Measurements from ENCODE around the gene FKBP15.

Gene FKBP15

DNA sequence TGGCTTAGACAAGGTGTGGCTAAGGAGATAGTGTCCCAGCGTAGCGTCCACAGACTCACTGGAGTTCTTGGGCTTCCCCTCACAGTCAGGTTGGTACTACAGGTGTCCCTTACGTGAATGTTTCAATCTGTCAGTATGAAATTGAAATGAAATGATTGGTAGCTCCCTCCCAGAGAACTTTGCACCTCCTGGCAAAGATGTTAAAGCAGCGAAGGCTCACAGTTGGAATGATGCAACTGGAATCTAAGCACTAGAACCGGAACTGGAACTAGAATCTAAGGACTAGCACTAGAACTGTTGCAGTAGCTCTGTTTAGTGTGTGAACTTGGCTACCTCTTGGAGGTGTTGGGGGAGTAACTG lies 1.4 kb upstream of the FKBP15 start:
- TF ChIP-seq, protein P1, sequence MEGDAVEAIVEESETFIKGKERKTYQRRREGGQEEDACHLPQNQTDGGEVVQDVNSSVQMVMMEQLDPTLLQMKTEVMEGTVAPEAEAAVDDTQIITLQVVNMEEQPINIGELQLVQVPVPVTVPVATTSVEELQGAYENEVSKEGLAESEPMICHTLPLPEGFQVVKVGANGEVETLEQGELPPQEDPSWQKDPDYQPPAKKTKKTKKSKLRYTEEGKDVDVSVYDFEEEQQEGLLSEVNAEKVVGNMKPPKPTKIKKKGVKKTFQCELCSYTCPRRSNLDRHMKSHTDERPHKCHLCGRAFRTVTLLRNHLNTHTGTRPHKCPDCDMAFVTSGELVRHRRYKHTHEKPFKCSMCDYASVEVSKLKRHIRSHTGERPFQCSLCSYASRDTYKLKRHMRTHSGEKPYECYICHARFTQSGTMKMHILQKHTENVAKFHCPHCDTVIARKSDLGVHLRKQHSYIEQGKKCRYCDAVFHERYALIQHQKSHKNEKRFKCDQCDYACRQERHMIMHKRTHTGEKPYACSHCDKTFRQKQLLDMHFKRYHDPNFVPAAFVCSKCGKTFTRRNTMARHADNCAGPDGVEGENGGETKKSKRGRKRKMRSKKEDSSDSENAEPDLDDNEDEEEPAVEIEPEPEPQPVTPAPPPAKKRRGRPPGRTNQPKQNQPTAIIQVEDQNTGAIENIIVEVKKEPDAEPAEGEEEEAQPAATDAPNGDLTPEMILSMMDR (IDR thresholded peaks at IDR 0.05) = no peak

DNA sequence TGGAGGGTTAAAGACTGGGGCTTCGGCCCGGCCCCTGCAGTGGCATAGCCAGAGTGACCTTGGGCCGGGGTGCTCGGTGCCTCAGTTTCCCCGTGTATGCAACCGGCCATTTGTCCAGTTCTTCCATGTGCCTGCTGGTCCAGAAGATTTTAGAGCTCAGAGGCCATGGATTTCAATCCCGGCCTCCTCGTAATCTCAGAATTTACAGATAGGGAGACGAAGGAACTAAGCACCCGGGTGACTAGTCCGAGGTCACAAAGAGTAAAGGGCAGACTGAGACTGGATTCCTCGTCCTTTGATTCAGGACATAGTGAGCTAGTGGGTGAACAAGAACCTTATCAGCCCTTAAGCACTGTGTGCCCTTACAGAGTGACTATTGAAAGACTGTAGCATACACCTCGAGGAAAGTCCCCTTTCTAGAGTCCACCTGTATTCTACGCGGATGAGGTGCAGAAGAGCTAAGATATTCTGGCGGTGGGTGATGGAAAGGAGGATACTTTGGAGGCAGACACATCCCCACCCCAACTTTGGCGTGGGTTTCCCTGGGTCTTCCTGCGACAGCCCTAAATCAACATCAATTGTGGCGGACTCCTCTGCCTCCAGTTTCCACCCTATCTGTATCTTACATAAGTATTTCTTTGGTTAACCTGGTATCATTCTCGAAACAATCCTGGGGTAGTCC lies 864 bp upstream of the FKBP15 start:
- TF ChIP-seq, protein P1 (IDR thresholded peaks at IDR 0.05) = no peak

DNA sequence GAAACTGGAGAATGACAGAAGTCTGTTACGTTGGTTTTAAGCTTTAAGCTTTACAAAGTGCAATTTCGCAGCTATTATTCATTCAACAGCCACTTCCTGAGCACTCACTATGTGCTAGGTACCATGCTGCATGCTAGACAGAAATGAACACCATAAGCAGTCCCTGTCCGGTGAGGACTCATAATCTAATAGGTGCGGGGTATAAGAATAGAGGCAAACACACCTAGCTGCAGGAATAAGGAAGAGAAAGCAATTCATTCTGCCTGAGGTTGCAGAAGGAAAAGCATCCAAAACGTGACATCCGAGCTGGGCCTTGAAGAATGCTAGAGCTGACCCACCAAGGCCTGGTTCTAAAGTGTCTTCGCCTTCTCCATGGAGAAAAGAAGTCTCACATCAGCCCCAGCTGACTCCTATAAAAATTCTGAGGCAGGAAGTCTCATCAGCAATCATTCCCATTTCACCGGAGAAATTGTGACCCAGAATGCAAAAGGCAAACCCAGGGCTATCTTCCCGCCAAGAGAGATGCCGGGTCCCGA lies 542 bp downstream of the FKBP15 start:
- TF ChIP-seq, protein P1 (IDR thresholded peaks at IDR 0.05) = no peak

DNA sequence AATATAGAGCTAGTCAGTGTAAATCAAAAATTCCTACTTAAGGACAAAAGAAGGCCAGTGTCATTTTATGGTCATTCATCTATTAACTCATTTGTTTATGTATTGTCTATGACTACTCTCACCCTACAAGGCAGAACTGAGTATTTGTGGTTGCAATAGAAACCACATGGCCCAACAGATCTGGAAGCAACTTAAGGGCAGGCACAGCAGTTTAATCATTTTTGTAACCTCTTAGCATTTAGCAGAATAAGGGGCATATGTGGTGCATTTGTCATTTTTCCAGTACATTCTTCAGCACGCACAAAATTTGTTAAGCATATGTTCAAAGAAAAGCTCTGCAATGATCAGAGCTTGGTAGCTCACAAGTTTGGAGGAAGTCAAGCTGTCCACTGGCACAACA lies 1.1 kb downstream of the FKBP15 start:
- TF ChIP-seq, protein P1 (IDR thresholded peaks at IDR 0.05) = no peak

DNA sequence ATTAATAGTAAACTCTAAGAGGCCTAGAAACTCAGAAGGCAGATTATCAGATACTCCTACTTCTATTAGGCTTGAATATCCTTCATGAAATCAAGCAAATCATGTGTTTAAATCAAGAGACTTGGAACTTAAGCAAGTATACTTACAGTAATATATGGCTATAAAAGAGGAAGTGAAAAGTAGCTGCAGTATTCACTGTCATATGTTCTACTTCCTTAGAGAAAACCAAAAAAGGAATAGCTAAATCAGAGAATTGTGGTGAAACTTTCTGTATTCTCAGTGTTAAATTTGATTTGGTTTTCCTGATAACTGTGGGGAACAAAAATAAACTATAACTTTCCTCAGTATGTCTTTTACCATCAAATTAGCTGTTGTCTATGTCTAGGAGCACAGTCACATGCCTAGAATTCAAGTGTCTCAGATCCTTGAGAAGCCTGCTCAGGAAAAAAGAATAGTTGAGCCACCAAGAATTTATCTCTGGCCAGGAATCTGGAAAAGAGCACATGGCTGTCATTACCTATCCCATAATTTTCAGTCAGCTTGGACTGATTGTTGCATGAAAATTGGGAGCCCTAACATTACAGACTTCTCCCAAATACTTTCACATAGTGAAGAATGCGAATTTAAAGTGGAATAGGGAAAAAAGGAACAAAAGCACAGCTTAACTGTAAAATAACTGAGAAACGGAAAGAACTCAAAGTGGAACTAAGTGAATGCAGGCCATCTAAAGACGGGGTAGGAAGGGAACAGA lies 1.7 kb downstream of the FKBP15 start:
- TF ChIP-seq, protein P1 (IDR thresholded peaks at IDR 0.05) = no peak

DNA sequence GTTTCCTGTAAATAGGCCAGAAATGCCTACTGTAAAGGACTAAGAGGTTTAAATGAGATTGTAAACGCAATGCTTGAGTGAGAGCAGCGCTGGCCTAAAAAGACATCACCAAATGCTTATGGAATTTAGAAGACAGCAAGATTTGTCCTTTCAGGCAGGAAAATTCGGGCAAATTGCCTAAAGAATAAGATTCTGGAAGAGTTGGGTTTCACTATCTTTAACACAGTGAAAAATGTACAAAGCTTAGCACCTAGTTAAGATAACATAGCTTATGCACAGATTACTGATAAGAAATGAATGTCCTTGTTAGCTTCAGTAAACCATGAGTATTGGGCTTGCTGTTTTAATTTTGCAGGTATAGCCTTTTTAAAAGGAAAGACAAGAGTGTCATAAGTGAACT lies 4.7 kb downstream of the FKBP15 start:
- TF ChIP-seq, protein P1 (IDR thresholded peaks at IDR 0.05) = no peak

DNA sequence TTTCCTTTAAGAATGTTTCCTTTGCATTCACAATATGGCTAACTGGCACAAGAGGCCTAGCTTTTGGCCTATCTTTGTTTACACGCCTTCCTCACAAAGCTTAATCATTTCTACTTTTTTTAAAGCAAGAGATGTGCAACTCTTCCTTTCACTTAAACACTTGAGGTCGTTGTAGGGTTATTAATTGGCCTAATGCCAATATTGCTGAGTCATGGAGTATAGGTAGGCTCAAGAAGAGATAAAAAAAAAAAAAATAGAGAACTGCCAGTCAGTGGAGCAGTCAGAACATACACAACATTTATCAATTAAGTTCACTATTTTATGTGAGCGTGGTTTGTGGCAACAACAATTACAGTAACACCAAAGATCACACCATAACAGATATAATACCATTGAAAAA lies 5.9 kb downstream of the FKBP15 start:
- TF ChIP-seq, protein P1 (IDR thresholded peaks at IDR 0.05) = no peak

All from LNCAP (cell line).